Measurements from ENCODE around the gene STIM2.

DNA sequence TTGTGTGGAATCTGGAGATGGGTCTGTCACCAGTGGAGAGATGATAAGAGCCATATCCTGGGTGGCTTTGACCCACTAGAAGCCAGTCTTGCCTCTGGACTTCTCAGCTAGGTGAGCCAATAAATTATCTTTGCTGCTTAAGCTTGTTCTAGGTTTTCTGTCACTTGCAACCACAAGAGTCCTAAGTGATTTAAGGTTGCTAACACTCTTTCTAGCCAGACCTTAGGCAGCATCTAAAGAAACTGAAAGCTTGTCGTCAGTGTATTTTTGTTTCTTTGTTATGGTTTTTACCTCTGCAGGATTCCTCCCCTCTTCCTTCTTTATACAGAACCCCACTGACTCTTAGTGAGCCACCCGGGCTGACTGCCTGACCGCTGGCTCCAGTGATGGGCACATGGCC lies 37.1 kb upstream of the STIM2 start:
- TF ChIP-seq KAT7 (CRISPR knock-in tag; IDR thresholded peaks at IDR 0.05; ENCODE audit: borderline replicate concordance) = no peak
- no peak for TF ChIP-seq TFE3 (CRISPR knock-in tag; IDR thresholded peaks at IDR 0.05)
- no peak for TF ChIP-seq RBM22 (IDR thresholded peaks at IDR 0.05; ENCODE audit: low read depth, low read length, poor library complexity, severe bottlenecking)
- TF ChIP-seq NR3C1 (CRISPR knock-in tag; IDR thresholded peaks at IDR 0.05) = no peak
- TF ChIP-seq, protein P1, sequence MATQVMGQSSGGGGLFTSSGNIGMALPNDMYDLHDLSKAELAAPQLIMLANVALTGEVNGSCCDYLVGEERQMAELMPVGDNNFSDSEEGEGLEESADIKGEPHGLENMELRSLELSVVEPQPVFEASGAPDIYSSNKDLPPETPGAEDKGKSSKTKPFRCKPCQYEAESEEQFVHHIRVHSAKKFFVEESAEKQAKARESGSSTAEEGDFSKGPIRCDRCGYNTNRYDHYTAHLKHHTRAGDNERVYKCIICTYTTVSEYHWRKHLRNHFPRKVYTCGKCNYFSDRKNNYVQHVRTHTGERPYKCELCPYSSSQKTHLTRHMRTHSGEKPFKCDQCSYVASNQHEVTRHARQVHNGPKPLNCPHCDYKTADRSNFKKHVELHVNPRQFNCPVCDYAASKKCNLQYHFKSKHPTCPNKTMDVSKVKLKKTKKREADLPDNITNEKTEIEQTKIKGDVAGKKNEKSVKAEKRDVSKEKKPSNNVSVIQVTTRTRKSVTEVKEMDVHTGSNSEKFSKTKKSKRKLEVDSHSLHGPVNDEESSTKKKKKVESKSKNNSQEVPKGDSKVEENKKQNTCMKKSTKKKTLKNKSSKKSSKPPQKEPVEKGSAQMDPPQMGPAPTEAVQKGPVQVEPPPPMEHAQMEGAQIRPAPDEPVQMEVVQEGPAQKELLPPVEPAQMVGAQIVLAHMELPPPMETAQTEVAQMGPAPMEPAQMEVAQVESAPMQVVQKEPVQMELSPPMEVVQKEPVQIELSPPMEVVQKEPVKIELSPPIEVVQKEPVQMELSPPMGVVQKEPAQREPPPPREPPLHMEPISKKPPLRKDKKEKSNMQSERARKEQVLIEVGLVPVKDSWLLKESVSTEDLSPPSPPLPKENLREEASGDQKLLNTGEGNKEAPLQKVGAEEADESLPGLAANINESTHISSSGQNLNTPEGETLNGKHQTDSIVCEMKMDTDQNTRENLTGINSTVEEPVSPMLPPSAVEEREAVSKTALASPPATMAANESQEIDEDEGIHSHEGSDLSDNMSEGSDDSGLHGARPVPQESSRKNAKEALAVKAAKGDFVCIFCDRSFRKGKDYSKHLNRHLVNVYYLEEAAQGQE (IDR thresholded peaks at IDR 0.05; ENCODE audit: borderline replicate concordance) = no peak
- TF ChIP-seq, protein P1 (CRISPR knock-in tag; IDR thresholded peaks at IDR 0.05; ENCODE audit: low read depth) = no peak
- no peak for TF ChIP-seq EP300 (IDR thresholded peaks at IDR 0.05; ENCODE audit: low read length)
- TF ChIP-seq, protein P2, sequence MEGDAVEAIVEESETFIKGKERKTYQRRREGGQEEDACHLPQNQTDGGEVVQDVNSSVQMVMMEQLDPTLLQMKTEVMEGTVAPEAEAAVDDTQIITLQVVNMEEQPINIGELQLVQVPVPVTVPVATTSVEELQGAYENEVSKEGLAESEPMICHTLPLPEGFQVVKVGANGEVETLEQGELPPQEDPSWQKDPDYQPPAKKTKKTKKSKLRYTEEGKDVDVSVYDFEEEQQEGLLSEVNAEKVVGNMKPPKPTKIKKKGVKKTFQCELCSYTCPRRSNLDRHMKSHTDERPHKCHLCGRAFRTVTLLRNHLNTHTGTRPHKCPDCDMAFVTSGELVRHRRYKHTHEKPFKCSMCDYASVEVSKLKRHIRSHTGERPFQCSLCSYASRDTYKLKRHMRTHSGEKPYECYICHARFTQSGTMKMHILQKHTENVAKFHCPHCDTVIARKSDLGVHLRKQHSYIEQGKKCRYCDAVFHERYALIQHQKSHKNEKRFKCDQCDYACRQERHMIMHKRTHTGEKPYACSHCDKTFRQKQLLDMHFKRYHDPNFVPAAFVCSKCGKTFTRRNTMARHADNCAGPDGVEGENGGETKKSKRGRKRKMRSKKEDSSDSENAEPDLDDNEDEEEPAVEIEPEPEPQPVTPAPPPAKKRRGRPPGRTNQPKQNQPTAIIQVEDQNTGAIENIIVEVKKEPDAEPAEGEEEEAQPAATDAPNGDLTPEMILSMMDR (IDR thresholded peaks at IDR 0.05 in 2 of 3, conservative IDR thresholded peaks at IDR 0.05 in 1 of 3; ENCODE audit: insufficient read depth in 2 of 3, low read depth in 1 of 3, low read length in 3 of 3) = no peak
- no peak for TF ChIP-seq ZNF274 (IDR thresholded peaks at IDR 0.05; ENCODE audit: borderline replicate concordance, low read depth, low read length)
- no peak for TF ChIP-seq TAF9B (IDR thresholded peaks at IDR 0.05; ENCODE audit: partially characterized antibody)
- no peak for TF ChIP-seq FOXK2 (conservative IDR thresholded peaks at IDR 0.05 in 1 of 2, IDR thresholded peaks at IDR 0.05 in 1 of 2; ENCODE audit: low read depth in 2 of 2)
- no peak for TF ChIP-seq BRCA1 (IDR thresholded peaks at IDR 0.05)
- TF ChIP-seq BRCA1 (CRISPR knock-in tag; IDR thresholded peaks at IDR 0.05) = no peak
- TF ChIP-seq HDAC2 (IDR thresholded peaks at IDR 0.05) = no peak
- TF ChIP-seq ZNF79 (CRISPR knock-in tag; IDR thresholded peaks at IDR 0.05; ENCODE audit: low read depth) = no peak
- TF ChIP-seq TOE1 (IDR thresholded peaks at IDR 0.05; ENCODE audit: borderline replicate concordance) = no peak
- no peak for TF ChIP-seq TOE1 (CRISPR knock-in tag; IDR thresholded peaks at IDR 0.05; ENCODE audit: borderline replicate concordance, low read depth)

Data from K562 (cell line).